Cardiac fibroblast (primary cell): ENCODE measurements around the gene CYP4F2.
"Not testable (repeated sequence)": the region's sequence is repeated elsewhere in the genome, so short reads cannot be mapped to it uniquely, and the experiment has no call there.

Experiments used
- DNase-seq, 2 donors: peaks; one replicate each; pipeline versions ENCODE4 v3.0.0 to v3.0.0-alpha.2; 2010; ENCODE audit warnings: low read depth in 2 of 2
- H3K4me3 ChIP-seq, 2 donors: replicated peaks in 1 of 2; 1 replicate in 1 of 2; 2 replicates in 1 of 2; pipeline ENCODE4 v1.5.1; 2011; ENCODE audit warnings: low read depth in 2 of 2, low read length in 2 of 2, mild to moderate bottlenecking in 2 of 2, moderate library complexity in 1 of 2
- CTCF ChIP-seq: IDR thresholded peaks from one replicate; pipeline ENCODE4 v1.5.1; 2011; ENCODE audit warnings: low read depth, mild to moderate bottlenecking, low read length, inconsistent platforms

The CYP4F2 gene

GRCh38 chr19:15902254-15902653 lies 4.4 kb upstream of the CYP4F2 start:
- no peak for TF ChIP-seq CTCF
- DNase-seq: no peak
- no peak overlapping the region for H3K4me3 ChIP-seq

GRCh38 chr19:15900504-15900903 lies 2.6 kb upstream of the CYP4F2 start:
- no peak overlapping the region for H3K4me3 ChIP-seq
- no peak for DNase-seq
- no peak for TF ChIP-seq CTCF

- H3K4me3 ChIP-seq, DNase-seq: not testable (repeated sequence)
Observed at GRCh38 chr19:15900032-15900431, 2.2 kb upstream of the CYP4F2 start.

GRCh38 chr19:15899561-15899960 lies 1.7 kb upstream of the CYP4F2 start:
- H3K4me3 ChIP-seq, DNase-seq: not testable (repeated sequence)

- DNase-seq: no peak
- no peak overlapping the region for H3K4me3 ChIP-seq
- TF ChIP-seq CTCF: no peak
Observed at GRCh38 chr19:15897026-15897737, 692 bp downstream of the CYP4F2 start.

GRCh38 chr19:15895876-15896430 lies 1.9 kb downstream of the CYP4F2 start:
- no peak for TF ChIP-seq CTCF
- no peak for DNase-seq
- H3K4me3 ChIP-seq: no peak overlapping the region

GRCh38 chr19:15894359-15894758 lies 3.5 kb downstream of the CYP4F2 start:
- H3K4me3 ChIP-seq: no peak overlapping the region
- no peak for DNase-seq
- TF ChIP-seq CTCF: no peak

- DNase-seq: no peak
- no peak for TF ChIP-seq CTCF
- H3K4me3 ChIP-seq: no peak overlapping the region
Observed at GRCh38 chr19:15893477-15893876, 4.4 kb downstream of the CYP4F2 start.
